Upper lobe of right lung (tissue), 1 donor: ENCODE data around the gene KLHL17. TPM values are rescaled to one million over a fixed set of nuclear protein-coding genes. Genes with fewer than 3 reads are reported as not detected.

Experiments used
- ATAC-seq: fragments of 200-7000 bp; cut with Tn5 transposase; one replicate; pipeline ENCODE4 v1.9.1; 2020; ENCODE audit warnings: mild to moderate bottlenecking, moderate library complexity
- DNase-seq: peaks from one replicate; pipeline ENCODE4 v3.0.0-alpha.2; 2020
- H3K27ac ChIP-seq: fragments of 200-600 bp; one replicate; pipeline ENCODE4 v1.8.0; 2022
- H3K27me3 ChIP-seq: fragments of 200-600 bp; one replicate; pipeline ENCODE4 v1.8.0; 2022; ENCODE audit warnings: mild to moderate bottlenecking
- H3K36me3 ChIP-seq: fragments of 200-600 bp; one replicate; pipeline ENCODE4 v1.8.0; 2022
- H3K4me1 ChIP-seq: fragments of 200-600 bp; one replicate; pipeline ENCODE4 v1.8.0; 2022
- H3K4me3 ChIP-seq: fragments of 200-600 bp; one replicate; pipeline ENCODE4 v1.8.0; 2022; ENCODE audit warnings: mild to moderate bottlenecking
- H3K9me3 ChIP-seq: fragments of 200-600 bp; one replicate; pipeline ENCODE4 v1.8.0; 2022
- intact Hi-C: fragments of 100-400 bp; cut with DNase I; formaldehyde crosslinking; loops from one replicate; pipeline ENCODE4 v1.11.0; 2022
- total RNA-seq: library from RNA; stranded (reverse); fragmentation: NEBNext Ultra II Directional; extraction: Animal tissue kit (Norgen Biotek cat#: 25700); gene quantifications from one replicate; pipeline ENCODE4 v1.2.1, GENCODE V29; 2021
- TF ChIP-seq, protein P1 (sequence below): fragments of 200-600 bp; IDR thresholded peaks from one replicate; pipeline ENCODE4 v1.8.0; 2022; ENCODE audit warnings: antibody characterized with exemption
- donor health status: DM: no; HTN: yes; CAD: no; lungs with severe emphysema.

Gene KLHL17
- total RNA-seq, 1 donor from 2014 or later: 17.0 TPM

DNA sequence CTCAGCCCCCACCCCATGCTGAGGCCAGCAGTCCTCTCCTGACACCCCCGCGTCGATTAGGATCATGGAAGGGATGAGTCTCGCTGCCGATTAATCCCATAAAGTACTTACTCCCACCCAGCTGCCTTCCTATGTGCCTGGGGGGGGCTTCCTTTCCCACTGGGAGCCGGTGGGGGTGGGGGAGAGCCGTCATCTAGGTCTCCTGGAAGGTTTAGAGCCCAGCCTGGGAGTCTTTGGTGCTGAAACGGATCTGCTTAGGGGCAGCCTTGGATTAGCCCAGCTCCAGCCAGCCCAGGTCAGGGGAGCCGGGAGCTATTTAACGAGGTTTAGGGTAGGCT, 26.8 kb upstream of the KLHL17 start:
- no peak for DNase-seq
- no peak for ATAC-seq
- no peaks in the 10 kb centered on the region for H3K9me3 ChIP-seq
- H3K36me3 ChIP-seq: no peaks in the 10 kb centered on the region
- intact Hi-C loops: no loop called here
- TF ChIP-seq, protein P1, sequence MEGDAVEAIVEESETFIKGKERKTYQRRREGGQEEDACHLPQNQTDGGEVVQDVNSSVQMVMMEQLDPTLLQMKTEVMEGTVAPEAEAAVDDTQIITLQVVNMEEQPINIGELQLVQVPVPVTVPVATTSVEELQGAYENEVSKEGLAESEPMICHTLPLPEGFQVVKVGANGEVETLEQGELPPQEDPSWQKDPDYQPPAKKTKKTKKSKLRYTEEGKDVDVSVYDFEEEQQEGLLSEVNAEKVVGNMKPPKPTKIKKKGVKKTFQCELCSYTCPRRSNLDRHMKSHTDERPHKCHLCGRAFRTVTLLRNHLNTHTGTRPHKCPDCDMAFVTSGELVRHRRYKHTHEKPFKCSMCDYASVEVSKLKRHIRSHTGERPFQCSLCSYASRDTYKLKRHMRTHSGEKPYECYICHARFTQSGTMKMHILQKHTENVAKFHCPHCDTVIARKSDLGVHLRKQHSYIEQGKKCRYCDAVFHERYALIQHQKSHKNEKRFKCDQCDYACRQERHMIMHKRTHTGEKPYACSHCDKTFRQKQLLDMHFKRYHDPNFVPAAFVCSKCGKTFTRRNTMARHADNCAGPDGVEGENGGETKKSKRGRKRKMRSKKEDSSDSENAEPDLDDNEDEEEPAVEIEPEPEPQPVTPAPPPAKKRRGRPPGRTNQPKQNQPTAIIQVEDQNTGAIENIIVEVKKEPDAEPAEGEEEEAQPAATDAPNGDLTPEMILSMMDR: no peak
- H3K27me3 ChIP-seq: peaks cover 39% of the 10 kb centered on the region
- no peak overlapping the region for H3K27ac ChIP-seq
- no peak overlapping the region for H3K4me3 ChIP-seq
- H3K4me1 ChIP-seq: no peaks in the 10 kb centered on the region

DNA sequence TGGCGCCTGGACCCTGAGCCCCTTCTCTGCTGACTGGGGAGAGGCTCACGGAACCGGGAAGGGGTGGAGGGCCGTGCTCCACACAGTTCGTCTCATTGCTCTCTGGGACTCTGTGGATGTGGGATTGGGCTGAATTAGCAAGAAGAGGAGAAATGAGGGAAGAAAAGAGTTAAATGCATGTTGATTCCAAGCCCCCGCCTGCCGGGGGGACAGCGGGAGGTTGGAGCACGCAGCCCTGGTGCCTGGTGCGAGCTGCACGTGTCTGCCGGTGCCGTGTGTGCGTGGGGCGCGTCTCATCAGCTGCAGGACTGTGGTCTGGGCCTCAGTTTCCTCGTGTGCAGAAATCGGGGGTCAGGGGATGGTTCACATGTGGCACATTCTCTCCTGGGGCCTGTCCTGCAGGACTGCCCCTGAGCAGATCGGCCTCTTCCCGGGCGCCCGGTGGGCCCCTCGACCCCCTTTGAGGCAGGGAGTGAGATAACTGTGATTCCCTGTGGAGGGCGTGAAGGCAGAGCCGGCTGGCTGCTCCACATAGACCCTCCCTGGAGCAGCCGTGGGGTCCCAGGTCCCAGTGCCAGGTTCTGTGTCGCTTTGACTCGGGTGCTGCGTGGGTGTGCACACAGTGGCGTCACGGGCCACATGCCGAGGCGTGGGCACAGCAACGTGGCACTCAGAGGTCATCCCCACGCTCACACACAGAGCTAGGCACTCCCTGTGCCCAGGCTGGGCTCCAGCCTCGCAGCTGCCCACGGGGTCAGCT, 25.2 kb upstream of the KLHL17 start:
- TF ChIP-seq, protein P1: no peak
- Histone ChIP-seq H3K4me3 (no peak overlapping the region), H3K27ac (no peak overlapping the region), H3K9me3 (no peaks in the 10 kb centered on the region), H3K27me3 (peaks cover 48% of the 10 kb centered on the region), H3K4me1 (no peaks in the 10 kb centered on the region), H3K36me3 (no peaks in the 10 kb centered on the region)
- intact Hi-C loops: no loop called here
- DNase-seq (no peak), ATAC-seq (no peak)

DNA sequence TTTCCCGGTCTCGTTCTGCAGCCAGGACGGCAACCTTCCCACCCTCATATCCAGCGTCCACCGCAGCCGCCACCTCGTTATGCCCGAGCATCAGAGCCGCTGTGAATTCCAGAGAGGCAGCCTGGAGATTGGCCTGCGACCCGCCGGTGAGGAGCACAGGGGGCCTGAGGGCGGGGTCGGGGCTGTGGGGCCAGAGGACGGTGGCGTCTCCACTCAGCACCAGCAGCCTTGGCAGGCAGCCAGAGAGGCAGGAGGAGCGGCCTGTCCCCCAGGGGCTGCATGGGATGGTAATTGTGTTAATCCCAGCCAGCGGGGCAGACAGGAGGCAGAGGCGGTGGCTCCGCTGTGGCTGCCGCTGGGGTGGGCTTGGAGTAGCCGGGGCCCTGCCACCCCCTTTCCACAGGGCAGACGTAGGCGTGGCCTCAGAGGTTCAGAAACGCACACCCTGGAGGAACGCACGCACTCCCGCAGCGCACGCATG, 24.6 kb upstream of the KLHL17 start:
- Histone ChIP-seq H3K27me3 (peaks cover 53% of the 10 kb centered on the region), H3K4me3 (no peak overlapping the region), H3K9me3 (no peaks in the 10 kb centered on the region), H3K36me3 (no peaks in the 10 kb centered on the region), H3K27ac (no peak overlapping the region), H3K4me1 (peaks cover 5% of the 10 kb centered on the region)
- TF ChIP-seq, protein P1: no peak
- DNase-seq (no peak), ATAC-seq (no peak)
- intact Hi-C loops: no loop called here

DNA sequence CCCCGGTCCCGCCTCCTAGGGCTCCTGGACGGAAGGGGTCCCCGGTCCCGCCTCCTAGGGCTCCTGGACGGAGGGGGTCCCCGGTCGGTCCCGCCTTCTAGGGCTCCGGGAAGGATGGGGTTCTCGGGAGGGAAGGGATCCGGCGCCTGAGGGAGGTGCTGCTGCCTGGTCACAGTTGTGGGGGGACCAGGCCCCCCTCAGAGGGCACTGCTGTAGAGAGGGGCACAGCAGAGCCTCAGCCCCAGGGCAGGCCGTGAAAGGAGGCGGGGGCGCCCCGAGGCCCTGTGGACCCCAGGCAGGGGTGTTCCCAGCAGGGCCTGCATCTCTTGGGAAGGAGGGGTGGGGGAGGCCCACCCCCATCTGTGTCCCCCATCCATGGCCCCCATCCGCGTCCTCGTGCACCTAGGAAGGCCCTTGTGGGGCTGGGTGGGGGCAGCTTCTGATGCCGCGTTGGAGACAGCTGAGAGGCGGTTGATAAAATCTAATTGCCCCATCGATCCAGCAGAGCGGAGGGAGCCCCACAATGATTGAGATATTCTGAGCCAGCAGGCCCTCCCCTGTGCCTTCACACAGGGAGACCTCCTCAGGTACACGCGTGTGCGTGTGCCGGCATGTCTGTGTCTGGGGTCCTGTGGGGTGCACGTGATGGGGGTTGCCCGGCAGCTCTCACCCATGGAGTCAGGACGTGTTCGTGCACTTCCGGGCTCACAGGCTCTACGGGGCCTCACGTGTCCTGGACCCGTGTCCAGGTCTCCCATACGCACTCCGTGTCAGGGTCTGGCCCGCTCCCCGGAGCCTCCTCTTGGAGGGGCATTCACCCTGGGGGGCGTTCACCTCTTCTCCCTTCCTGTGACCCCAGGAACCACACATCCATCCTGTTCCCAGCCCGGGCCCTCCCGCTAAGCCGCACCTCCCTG, 23.8 kb upstream of the KLHL17 start:
- Histone ChIP-seq H3K9me3 (no peaks in the 10 kb centered on the region), H3K4me1 (peaks cover 12% of the 10 kb centered on the region), H3K27me3 (peaks cover 61% of the 10 kb centered on the region), H3K36me3 (no peaks in the 10 kb centered on the region), H3K27ac (no peak overlapping the region), H3K4me3 (no peak overlapping the region)
- DNase-seq (no peak), ATAC-seq (no peak)
- intact Hi-C loops: no loop called here
- TF ChIP-seq, protein P1: no peak

DNA sequence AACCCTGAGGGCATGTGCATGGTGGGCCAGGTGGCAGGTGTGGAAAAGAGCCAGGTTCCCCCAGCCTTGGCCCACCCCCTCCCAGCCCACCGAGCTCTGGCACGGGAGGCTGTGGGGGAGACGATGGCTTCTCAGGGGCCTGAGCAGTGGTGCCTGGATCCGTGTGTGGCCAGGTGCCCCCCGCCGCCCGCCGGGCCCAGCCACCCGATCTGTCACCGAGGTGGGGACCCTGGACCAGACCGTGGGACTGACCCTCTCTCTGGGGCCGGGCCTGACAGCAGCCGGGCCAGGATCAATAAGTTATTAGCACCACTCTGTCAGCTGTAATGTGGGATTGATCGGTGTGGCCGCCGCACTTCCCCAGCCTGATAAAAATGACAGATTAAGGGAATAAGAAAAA, 22.9 kb upstream of the KLHL17 start:
- TF ChIP-seq, protein P1: no peak
- H3K36me3 ChIP-seq: no peaks in the 10 kb centered on the region
- H3K27me3 ChIP-seq: peaks cover 70% of the 10 kb centered on the region
- ATAC-seq: no peak
- H3K4me3 ChIP-seq: no peak overlapping the region
- no peak overlapping the region for H3K27ac ChIP-seq
- no peaks in the 10 kb centered on the region for H3K9me3 ChIP-seq
- intact Hi-C loops: no loop called here
- peaks cover 16% of the 10 kb centered on the region for H3K4me1 ChIP-seq
- no peak for DNase-seq
